ENCODE data around the gene IREB2. TPM values are rescaled to one million over a fixed set of nuclear protein-coding genes. Genes with fewer than 3 reads are reported as not detected.

The IREB2 gene
- total RNA-seq, 1 experiment from 2014 or later, result 86.4 TPM

GRCh38 chr15:78408355-78408640 lies 29.7 kb upstream of the IREB2 start:
- Histone ChIP-seq H3K4me1 (ENCODE audit: insufficient read depth, low read length, poor library complexity, severe bottlenecking) (no peaks in the 10 kb centered on the region), H3K36me3 (ENCODE audit: insufficient read depth, low read length, poor library complexity, severe bottlenecking) (no peaks in the 10 kb centered on the region), H3K27me3 (replicated peaks; ENCODE audit: insufficient read depth, low read depth, low read length, poor library complexity) (no peaks in the 10 kb centered on the region), H3K9me3 (ENCODE audit: low read depth, low read length, poor library complexity, severe bottlenecking) (no peaks in the 10 kb centered on the region), H3K4me3 (ENCODE audit: low read depth, low read length, poor library complexity, severe bottlenecking) (no peak overlapping the region), H3K27ac (ENCODE audit: low read depth, low read length, poor library complexity, severe bottlenecking) (no peak overlapping the region)
- no peak for DNase-seq (ENCODE audit: low spot score)
- ChIA-PET POLR2A (ENCODE audit: low non-redundant PET) (no interaction called here), CTCF (no interaction called here)
- BruUV-seq (replicated peaks), result no TSS peak
- intact Hi-C loops (cut with micrococcal nuclease; ENCODE audit: unreplicated experiment), result no loop called here
- TF ChIP-seq EZH2 (IDR thresholded peaks at IDR 0.05; ENCODE audit: borderline replicate concordance, low read depth, low read length, poor library complexity, severe bottlenecking) (no peak), CTCF (conservative IDR thresholded peaks at IDR 0.05; ENCODE audit: low read depth, low read length) (no peak)

DNA sequence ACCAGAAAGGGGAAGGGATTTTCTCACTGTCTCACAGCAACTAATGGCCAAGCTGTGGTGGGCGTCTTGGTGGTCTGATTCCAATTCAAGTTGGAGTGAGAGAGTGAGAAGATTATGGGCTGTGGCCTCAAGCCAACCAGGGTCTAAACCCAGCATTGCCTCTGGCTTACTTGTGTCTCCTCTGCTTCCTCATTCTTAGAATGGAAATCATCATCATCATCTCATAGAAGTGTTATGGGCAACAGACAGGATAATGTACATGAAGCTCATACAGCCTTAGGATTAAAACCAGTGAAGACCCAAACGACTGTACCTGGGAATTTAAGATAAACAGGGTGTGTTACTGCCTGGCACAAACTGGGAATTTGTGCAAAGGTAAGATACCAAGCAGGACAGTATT lies 29.1 kb upstream of the IREB2 start:
- DNase-seq (ENCODE audit: low spot score), result no peak
- ChIA-PET POLR2A (ENCODE audit: low non-redundant PET) (no interaction called here), CTCF (no interaction called here)
- no peaks in the 10 kb centered on the region for H3K27me3 ChIP-seq (replicated peaks; ENCODE audit: insufficient read depth, low read depth, low read length, poor library complexity)
- TF ChIP-seq CTCF (conservative IDR thresholded peaks at IDR 0.05; ENCODE audit: low read depth, low read length), result no peak
- no peak for TF ChIP-seq EZH2 (IDR thresholded peaks at IDR 0.05; ENCODE audit: borderline replicate concordance, low read depth, low read length, poor library complexity, severe bottlenecking)
- H3K4me3 ChIP-seq (ENCODE audit: low read depth, low read length, poor library complexity, severe bottlenecking), result no peak overlapping the region
- intact Hi-C loops (cut with micrococcal nuclease; ENCODE audit: unreplicated experiment), result no loop called here
- no peaks in the 10 kb centered on the region for H3K36me3 ChIP-seq (ENCODE audit: insufficient read depth, low read length, poor library complexity, severe bottlenecking)
- BruUV-seq (replicated peaks), result no TSS peak
- H3K4me1 ChIP-seq (ENCODE audit: insufficient read depth, low read length, poor library complexity, severe bottlenecking), result no peaks in the 10 kb centered on the region
- no peak overlapping the region for H3K27ac ChIP-seq (ENCODE audit: low read depth, low read length, poor library complexity, severe bottlenecking)
- H3K9me3 ChIP-seq (ENCODE audit: low read depth, low read length, poor library complexity, severe bottlenecking), result no peaks in the 10 kb centered on the region

DNA sequence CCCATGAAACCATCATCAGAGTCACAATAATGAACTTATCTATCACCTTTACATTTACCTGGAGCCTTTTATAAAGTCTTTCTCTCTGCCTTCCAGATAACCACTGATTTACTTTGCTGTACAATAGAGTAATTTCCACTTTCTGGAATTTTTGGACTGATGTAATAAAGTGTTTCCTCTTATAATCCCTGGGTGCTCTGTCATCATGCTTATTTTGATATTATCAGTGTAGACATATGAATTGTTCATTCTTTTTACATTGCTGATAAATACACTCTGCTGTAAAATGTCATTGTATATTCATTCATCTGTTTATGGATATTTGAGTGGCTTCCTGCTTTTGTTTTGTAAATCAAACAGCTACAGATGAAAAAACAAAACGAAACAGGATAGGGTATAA lies 27.0 kb upstream of the IREB2 start:
- no peak for DNase-seq (ENCODE audit: low spot score)
- H3K27ac ChIP-seq (ENCODE audit: low read depth, low read length, poor library complexity, severe bottlenecking), result no peak overlapping the region
- POLR2A ChIA-PET (ENCODE audit: low non-redundant PET), result no interaction called here
- H3K4me1 ChIP-seq (ENCODE audit: insufficient read depth, low read length, poor library complexity, severe bottlenecking), result no peaks in the 10 kb centered on the region
- no peak for TF ChIP-seq EZH2 (IDR thresholded peaks at IDR 0.05; ENCODE audit: borderline replicate concordance, low read depth, low read length, poor library complexity, severe bottlenecking)
- TF ChIP-seq CTCF (conservative IDR thresholded peaks at IDR 0.05; ENCODE audit: low read depth, low read length), result no peak
- BruUV-seq (replicated peaks), result no TSS peak
- H3K9me3 ChIP-seq (ENCODE audit: low read depth, low read length, poor library complexity, severe bottlenecking), result no peaks in the 10 kb centered on the region
- CTCF ChIA-PET, result no interaction called here
- no peaks in the 10 kb centered on the region for H3K27me3 ChIP-seq (replicated peaks; ENCODE audit: insufficient read depth, low read depth, low read length, poor library complexity)
- no peaks in the 10 kb centered on the region for H3K36me3 ChIP-seq (ENCODE audit: insufficient read depth, low read length, poor library complexity, severe bottlenecking)
- intact Hi-C loops (cut with micrococcal nuclease; ENCODE audit: unreplicated experiment), result no loop called here
- no peak overlapping the region for H3K4me3 ChIP-seq (ENCODE audit: low read depth, low read length, poor library complexity, severe bottlenecking)
